LHCN-M2 (cell line): ENCODE data around the gene RIMKLB. TPM values are rescaled to one million over a fixed set of nuclear protein-coding genes. Genes with fewer than 3 reads are reported as not detected.

Source experiments
- DNase-seq: peaks from one replicate; pipeline ENCODE4 v3.0.0-alpha.2; 2012; ENCODE audit warnings: low read depth
- polyA plus RNA-seq: library from polyadenylated mRNA; unstranded; fragments of >200 nt; gene quantifications from one replicate; pipeline ENCODE4 v1.2.1, GENCODE V29; 2012; ENCODE audit warnings: missing spikeins
- total RNA-seq: library from RNA; depleted of rRNA; stranded (reverse); fragments of >200 nt; gene quantifications from 2 replicates; pipeline ENCODE4 v1.2.3, GENCODE V29; 2014; rRNA removed

The RIMKLB gene, protein sequence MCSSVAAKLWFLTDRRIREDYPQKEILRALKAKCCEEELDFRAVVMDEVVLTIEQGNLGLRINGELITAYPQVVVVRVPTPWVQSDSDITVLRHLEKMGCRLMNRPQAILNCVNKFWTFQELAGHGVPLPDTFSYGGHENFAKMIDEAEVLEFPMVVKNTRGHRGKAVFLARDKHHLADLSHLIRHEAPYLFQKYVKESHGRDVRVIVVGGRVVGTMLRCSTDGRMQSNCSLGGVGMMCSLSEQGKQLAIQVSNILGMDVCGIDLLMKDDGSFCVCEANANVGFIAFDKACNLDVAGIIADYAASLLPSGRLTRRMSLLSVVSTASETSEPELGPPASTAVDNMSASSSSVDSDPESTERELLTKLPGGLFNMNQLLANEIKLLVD
- total RNA-seq, result 15.7 and 20.0 TPM in 2 replicates
- polyA plus RNA-seq, result 9.8 TPM

DNA sequence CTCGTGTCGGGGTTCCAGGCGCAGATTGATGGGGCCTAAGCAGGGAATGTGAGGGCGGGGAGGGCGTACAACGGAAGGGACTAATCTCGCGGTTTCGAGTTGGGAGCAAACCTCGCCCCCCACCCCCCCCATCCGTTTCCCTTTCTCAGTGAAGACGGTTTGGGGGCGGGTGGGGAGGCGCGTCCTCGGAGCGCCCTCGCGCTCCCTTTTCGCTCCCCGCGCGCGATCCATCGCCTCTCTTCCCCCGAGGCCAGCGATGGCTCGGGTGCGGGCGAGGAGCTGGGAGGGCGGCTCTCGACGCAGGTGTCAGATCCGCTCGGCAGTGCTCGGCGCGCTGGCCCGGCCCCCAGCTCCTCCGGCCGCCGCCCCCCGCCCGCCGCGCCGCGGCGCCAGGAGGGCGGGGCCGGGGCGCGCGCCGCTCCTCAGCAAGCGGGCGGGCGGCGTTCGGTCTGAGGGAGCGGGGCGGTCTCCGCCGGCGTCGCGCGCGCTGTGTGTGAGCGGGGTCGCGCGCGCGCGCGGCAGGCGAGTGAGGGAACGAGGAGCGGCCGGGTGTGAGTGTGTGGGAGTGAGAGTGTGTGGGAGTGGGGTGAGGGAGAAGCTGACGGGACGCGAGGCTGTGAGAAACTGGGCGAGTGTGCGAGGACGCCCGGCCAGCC, at the start of gene RIMKLB:
TSS of gene RIMKLB (plus strand) at position 516 of the 656 bp plus-strand sequence. CDS start 15,876 bp downstream, outside the sequence.
- peak; percentile 65 for DNase-seq

DNA sequence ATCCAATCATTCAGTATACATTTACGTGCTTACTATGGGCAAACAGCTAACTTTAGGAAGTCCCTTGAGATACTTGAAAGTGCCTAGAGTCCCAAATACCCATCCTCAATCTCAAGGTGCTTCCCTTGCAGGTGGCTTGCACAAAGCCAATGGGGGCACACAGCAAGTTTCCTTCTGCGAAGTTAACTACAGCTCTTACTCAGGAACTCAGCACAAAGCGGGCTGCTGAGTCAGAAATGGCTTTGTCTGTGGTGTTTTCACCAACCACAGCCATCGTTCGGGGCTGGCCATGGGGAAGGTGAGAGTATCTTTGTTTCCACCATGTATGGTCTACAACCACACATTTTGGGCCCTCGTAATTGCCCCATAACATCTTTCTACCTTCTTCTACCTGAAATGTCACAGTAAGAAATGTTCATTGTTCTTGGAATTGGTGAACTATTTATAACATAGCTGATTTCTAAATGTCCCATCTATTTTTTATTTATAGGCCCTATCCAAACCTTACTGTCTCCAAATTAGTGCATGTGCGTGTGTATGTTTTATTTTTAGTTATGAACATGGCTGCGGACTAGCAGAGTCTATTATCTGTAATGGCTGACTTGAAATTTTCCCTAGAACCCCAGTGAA, 49.1 kb upstream of the RIMKLB start:
- no peak for DNase-seq

GRCh38 chr12:8655421-8655820, 42.4 kb upstream of the RIMKLB start:
- DNase-seq, result no peak

DNA sequence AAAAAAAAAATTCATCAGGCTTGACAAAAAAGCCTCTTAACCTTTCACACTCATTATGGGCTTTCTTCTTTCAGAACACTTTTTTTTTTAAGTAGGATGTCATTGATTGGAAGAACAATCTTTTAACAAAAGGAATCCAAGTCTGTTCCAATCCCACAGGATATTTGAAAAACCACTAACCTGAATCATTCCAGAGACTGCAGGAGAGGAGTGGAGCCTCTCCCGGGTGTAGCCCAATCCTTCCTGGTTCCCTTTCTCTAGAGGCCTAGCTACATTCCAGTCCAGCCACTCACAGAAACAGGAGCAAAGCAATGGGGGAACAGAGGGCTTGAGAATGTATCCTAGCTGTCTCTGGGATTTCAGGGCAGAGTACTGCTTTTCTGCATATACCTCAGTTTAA, 39.4 kb upstream of the RIMKLB start:
- peak; percentile 83 for DNase-seq

DNA sequence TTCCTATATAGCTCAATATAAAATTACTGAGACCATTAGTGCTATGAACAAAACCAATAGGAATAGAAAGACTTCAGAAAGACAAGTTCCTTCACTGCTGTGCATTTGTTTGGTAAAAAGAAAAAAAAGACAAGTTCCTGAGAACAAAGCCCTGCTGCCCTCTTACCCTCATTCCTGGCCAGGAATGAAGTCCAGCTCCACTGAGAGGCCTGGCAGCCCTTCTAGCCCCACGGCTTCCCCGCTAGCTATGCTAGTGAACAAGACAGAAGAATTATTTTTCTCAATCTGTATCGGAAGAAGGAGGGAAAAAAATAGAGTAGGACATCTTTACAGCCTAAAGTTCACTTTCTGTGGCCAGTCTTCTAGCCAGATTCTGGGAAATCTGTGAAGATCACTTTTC, 36.8 kb upstream of the RIMKLB start:
- DNase-seq, result no peak

GRCh38 chr12:8661751-8662150, 36.0 kb upstream of the RIMKLB start:
- no peak for DNase-seq

DNA sequence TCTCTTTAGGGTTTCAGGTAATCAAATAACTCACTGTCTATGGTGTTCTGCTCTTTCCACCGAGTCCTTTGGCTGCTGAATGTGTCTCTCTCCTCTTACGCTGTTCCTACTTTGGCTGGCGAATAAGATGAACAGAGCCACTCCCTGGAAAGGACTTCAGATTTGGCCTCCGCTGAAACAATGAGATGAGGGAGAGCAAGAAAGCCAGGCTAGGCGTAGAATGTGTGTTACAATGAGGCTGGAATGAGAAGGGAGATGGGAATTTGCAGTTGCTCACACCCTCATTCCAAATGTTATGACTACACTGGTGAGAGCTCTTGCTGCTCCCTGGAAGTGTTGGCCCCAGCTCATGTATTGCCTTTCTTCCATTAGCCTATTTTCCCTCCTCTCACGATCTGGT, 35.2 kb upstream of the RIMKLB start, which contains the start of gene MFAP5:
TSS of gene MFAP5 (minus strand) at position 234 of the 400 bp plus-strand sequence. CDS start 722 bp downstream, outside the sequence.
- DNase-seq, result peak; percentile 74

DNA sequence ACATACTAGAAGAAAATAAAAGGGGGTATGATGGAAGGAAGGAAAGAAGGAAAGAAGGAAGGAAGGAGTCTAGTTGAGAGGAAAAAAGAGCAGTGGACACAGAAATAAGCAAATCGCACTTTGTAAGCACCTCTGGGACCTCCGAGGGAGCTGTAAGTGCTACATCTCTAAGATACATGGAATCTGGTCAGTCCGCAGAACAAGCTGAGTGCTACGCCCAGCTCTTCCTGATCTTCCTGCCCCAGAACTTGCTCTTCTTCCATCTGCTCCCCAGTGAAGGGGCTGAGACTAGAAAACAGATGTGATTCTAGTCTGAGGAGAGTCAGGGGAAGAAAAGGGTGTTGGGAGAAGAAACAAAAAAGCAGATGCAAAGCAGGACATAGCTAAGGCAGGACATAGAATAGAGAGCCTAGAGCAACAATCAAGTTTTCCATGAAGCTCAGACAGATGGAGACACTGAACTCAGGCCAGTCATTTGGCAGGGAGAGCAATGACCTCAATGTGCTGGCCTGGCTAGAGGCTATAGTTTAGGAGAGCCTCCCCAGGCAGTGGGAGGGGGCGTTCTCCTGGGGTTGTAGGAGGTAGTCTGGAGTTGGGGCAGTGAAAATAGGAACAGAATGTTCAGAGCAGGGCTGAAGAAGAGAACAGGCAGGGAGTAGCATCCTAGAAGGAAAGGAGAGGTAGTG, 33.4 kb upstream of the RIMKLB start:
- no peak for DNase-seq

GRCh38 chr12:8665759-8666158, 32.0 kb upstream of the RIMKLB start:
- DNase-seq, result no peak

GRCh38 chr12:8667270-8667669, 30.5 kb upstream of the RIMKLB start:
- DNase-seq, result no peak

GRCh38 chr12:8668441-8668840, 29.4 kb upstream of the RIMKLB start:
- no peak for DNase-seq

- DNase-seq, result no peak
Measured at GRCh38 chr12:8672381-8672780, 25.4 kb upstream of the RIMKLB start.

- no peak for DNase-seq
Measured at GRCh38 chr12:8675591-8676036, 22.2 kb upstream of the RIMKLB start.

DNA sequence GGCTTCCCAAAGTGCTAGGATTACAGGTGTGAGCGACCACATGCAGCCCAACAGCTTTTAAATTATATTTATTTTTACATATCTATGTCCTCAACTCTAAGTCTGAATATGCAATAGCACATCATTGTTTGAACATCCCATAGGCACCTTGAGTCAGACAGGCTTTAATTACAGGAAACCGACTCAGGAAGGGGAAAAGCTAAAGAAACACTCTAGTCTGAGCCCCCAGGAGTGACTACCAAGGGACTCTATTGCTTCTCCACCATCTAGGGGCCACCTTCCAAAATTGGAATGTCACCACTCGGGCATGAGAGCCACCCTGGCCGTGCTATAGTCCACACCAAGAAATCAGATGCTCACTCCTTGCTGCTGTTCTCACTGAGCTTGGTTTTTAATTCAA, 21.1 kb upstream of the RIMKLB start:
- DNase-seq, result no peak

- no peak for DNase-seq
Measured at GRCh38 chr12:8677362-8677761, 20.4 kb upstream of the RIMKLB start.

GRCh38 chr12:8678661-8679111, 19.1 kb upstream of the RIMKLB start:
- DNase-seq, result no peak

GRCh38 chr12:8680533-8680932, 17.3 kb upstream of the RIMKLB start:
- DNase-seq, result no peak

DNA sequence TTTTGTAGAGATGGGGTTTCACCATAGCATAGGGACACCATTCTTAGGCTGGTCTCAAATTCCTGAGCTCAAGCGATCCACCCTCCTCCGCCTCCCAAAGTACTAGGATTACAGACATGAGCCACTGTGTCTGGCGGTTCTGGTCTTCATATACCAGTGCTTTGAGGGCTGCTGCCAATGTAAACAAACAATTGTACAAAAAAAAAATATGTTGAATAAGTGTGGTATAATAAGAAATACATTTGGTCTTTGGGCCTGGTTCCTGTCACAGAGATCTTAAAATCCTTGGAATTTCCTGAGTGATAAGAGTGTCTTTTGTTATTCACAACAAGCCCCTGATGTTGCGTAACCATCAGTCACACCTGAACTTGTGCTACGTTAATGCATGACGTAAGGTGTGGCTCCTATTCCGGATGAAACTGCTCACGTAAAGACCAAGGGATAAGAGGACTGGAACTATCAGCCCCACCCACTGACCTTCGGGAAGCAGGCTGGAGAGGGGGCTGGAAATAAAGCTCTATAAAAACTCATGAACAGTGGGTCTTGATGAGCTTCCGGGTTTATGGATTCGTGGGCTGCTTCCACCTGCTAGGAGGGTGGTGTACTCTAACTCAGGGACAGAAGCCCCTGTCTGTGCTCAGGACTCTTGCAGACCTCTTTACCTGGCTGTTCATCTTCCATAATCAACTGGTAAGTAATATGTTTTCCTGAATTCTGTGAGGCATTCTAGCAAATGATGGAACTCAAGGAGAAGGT, 16.5 kb upstream of the RIMKLB start:
- DNase-seq, result peak; percentile 38

DNA sequence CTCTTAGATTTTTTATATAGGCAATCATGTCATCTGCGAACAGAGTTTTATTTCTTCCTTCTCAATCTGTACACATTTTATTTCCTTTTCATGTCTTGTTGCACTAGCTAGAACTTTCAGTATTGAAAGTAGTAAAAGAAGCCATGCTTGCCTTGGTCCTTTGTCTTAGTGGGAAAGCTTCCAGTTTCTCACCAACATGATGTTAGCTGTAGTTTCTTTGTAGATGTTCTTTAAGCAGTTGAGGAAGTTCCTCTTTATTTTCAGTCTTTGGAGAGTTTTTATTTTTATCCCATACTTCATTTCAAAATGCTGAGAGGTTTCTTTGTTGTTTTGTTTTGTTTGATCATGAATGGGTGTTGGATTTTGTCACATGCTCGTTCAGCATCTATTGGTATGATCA, 12.7 kb upstream of the RIMKLB start:
- no peak for DNase-seq

DNA sequence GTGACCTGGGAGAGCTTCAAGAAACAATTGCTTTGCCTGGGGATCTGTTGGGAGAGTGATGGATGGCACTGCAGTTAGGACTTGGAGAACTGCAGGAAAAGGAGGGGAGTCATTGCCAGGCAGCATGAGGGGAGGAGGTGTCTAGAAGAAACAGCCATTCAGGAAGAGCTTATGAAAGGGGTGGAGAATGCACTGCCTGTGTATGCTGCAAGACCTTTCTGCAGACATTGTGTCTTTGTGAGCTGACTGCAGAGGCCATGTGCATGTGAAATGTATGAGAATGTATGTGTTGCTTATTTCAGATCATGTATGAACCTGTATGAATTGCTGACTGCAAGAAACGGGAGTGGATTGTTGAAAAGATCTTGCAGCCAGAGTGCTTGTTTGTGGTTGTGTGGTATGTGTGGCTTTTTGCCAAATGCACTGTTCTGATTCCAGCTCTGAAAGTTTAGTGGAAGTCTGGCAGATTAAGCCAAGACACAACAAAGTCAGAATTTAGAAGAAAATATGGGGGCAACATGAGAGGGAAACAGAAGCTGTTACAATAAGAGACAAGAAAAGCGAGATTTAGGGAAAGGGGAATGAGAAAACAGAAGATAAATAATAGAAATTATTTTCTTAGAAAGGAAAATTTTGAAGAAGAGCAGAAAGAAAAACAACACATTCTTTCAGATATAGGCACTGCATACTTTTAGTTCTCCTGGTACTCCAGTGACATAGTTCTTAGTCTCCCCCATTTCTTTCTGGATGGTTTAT, 9.8 kb upstream of the RIMKLB start:
- peak; percentile 72 for DNase-seq
